Mesothelial cell of epicardium (in vitro differentiated cells): ENCODE results near the gene SLIT3. TPM values are rescaled to one million over a fixed set of nuclear protein-coding genes. Genes with fewer than 3 reads are reported as not detected.

Experiments
- DNase-seq, 2 experiments: peaks; one replicate each; pipeline ENCODE4 v3.0.0; 2021; ENCODE audit warnings: low spot score in 2 of 2; ENCODE audit not compliant: unreplicated experiment in 2 of 2
- H3K27ac Mint-ChIP-seq: 2 replicates; pipeline ENCODE4 v1.8.0; 2021; ENCODE audit warnings: mixed read lengths
- H3K27me3 Mint-ChIP-seq: 2 replicates; pipeline ENCODE4 v1.8.0; 2021; ENCODE audit warnings: low read depth, mixed read lengths
- H3K36me3 Mint-ChIP-seq: 2 replicates; pipeline ENCODE4 v1.8.0; 2021; ENCODE audit warnings: mixed read lengths
- H3K4me1 Mint-ChIP-seq: 2 replicates; pipeline ENCODE4 v1.8.0; 2021; ENCODE audit warnings: mixed read lengths
- H3K4me3 Mint-ChIP-seq: 2 replicates; pipeline ENCODE4 v1.8.0; 2021; ENCODE audit warnings: mild to moderate bottlenecking, moderate library complexity, mixed read lengths
- H3K9me3 Mint-ChIP-seq: 2 replicates; pipeline ENCODE4 v1.8.0; 2021; ENCODE audit warnings: mixed read lengths
- CTCF ChIP-seq: fragments of 200-600 bp; sonication (generic); IDR thresholded peaks from one replicate; pipeline ENCODE4 v1.5.0; 2021; ENCODE audit warnings: antibody characterized with exemption; ENCODE audit not compliant: unreplicated experiment
- total RNA-seq: library from RNA; stranded (reverse); gene quantifications from 3 replicates; pipeline ENCODE4 v1.2.1, GENCODE V29; 2021

Gene SLIT3
- total RNA-seq, 1 donor from 2014 or later = 65.1 TPM

GRCh38 chr5:169279125-169279524, 21.8 kb downstream of the SLIT3 start:
- no peaks in the 10 kb centered on the region for H3K36me3 Mint-ChIP-seq
- peaks cover 6% of the 10 kb centered on the region for H3K4me1 Mint-ChIP-seq
- DNase-seq = no peak
- TF ChIP-seq CTCF = no peak
- no peak overlapping the region for H3K27ac Mint-ChIP-seq
- H3K4me3 Mint-ChIP-seq = no peak overlapping the region
- H3K9me3 Mint-ChIP-seq = no peaks in the 10 kb centered on the region
- no peaks in the 10 kb centered on the region for H3K27me3 Mint-ChIP-seq

- no peak for TF ChIP-seq CTCF
- H3K4me3 Mint-ChIP-seq = no peak overlapping the region
- DNase-seq = no peak
- H3K4me1 Mint-ChIP-seq = no peaks in the 10 kb centered on the region
- no peak overlapping the region for H3K27ac Mint-ChIP-seq
- no peaks in the 10 kb centered on the region for H3K9me3 Mint-ChIP-seq
- no peaks in the 10 kb centered on the region for H3K36me3 Mint-ChIP-seq
- H3K27me3 Mint-ChIP-seq = no peaks in the 10 kb centered on the region
These were observed 27.1 kb downstream of the SLIT3 start for GRCh38 chr5:169273881-169274280.

DNA sequence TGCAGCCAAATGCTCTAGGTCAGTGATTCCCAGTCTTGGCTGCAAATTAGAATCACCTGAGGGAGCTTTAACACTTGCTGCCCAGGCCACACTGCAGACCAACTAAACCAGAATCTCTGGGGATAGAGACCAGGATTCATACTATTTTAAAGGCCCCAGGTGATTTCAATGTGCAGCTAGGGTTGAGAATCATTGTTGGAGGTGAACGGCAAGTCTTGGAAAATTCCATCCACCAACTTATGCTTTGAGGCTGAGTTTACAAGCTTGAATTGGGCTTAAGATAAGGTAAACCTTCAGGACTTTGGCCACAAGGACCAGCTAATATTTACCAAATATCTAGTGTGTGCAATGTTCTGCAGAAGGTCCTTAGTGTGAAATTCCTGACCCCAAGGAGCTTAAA, 27.5 kb downstream of the SLIT3 start:
- Mint-ChIP-seq H3K4me1 (no peaks in the 10 kb centered on the region), H3K27ac (no peak overlapping the region), H3K36me3 (no peaks in the 10 kb centered on the region)

DNA sequence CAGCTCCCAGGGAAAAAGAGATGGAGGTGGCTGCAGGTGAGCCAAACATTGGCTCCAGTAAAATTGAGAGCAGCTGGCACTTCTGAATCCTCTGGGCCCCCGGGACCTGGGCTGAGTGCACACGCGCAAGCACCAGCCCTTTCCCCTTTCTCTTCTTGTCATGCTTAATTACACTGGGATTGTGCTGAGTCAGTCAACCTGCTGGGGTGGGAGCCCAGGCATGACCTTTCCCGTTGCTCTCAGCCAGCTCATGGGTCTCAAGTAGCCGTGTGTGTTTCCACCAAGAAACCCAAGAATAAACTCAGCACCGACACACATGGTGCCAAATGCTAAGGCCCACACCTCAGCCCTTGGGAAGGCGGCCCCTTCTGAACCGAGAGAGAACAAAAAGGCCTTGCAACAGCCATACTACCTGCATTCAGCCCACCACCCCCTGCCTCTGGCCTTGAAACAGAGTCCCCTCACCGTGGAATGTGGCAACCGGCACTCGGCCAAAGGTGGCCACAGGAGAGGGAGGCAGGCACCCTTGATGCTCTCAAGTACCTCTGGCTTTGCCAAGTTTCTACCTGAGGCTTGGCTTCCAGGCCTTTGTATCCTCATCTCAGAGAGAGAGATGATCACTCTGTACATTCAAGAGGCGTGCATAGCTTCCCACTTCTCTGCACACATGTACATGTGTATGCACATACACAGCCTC, 28.1 kb downstream of the SLIT3 start:
- H3K9me3 Mint-ChIP-seq = no peaks in the 10 kb centered on the region

More for the DNA sequence above, 27.5 kb downstream of the SLIT3 start:
- no peaks in the 10 kb centered on the region for H3K9me3 Mint-ChIP-seq
- no peak for TF ChIP-seq CTCF
- H3K27me3 Mint-ChIP-seq = no peaks in the 10 kb centered on the region
- no peak for DNase-seq
- no peak overlapping the region for H3K4me3 Mint-ChIP-seq

DNA sequence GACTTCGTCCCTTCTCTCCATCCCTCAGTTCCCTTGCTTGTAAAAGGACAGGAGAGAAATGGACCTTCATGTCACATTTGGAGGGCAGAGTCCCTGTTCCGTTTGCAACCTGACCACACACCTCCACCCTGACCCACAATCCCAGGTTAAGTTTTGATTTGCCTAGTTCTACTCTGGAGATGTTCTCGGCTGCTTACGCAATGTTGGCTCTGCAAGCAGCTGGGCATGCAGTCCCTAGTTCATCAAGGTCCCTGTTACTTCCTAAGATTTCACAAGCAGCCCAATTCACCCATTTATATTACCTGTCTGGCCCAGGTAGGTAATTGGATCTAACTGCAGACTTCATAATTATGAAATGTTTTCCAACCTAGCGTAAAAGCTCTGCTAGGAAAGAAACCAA, 28.8 kb downstream of the SLIT3 start:
- H3K36me3 Mint-ChIP-seq = no peaks in the 10 kb centered on the region
- DNase-seq = no peak
- peaks cover 6% of the 10 kb centered on the region for H3K4me1 Mint-ChIP-seq
- TF ChIP-seq CTCF = no peak
- no peak overlapping the region for H3K27ac Mint-ChIP-seq
- H3K9me3 Mint-ChIP-seq = no peaks in the 10 kb centered on the region
- H3K4me3 Mint-ChIP-seq = no peak overlapping the region
- no peaks in the 10 kb centered on the region for H3K27me3 Mint-ChIP-seq

More for the DNA sequence above, 28.1 kb downstream of the SLIT3 start:
- no peaks in the 10 kb centered on the region for H3K36me3 Mint-ChIP-seq
- no peak overlapping the region for H3K4me3 Mint-ChIP-seq
- H3K27me3 Mint-ChIP-seq = no peaks in the 10 kb centered on the region
- DNase-seq = no peak
- H3K4me1 Mint-ChIP-seq = peaks cover 2% of the 10 kb centered on the region
- H3K27ac Mint-ChIP-seq = no peak overlapping the region
- TF ChIP-seq CTCF = no peak
